IPS DF 6.9 (cell line): Measurements from ENCODE around the gene TMEM168.
"Not testable (repeated sequence)": the region's sequence is repeated elsewhere in the genome, so short reads cannot be mapped to it uniquely, and the experiment has no call there.

ENCODE experiments used
- DNase-seq: peaks from one replicate; pipeline ENCODE4 v3.0.0-alpha.2; 2013; ENCODE audit warnings: low read depth, low spot score
- H3K27ac ChIP-seq: one replicate; pipeline ENCODE4 v1.5.1; 2013; ENCODE audit warnings: low read length, control low read depth
- H3K27me3 ChIP-seq: 2 replicates; pipeline ENCODE4 v1.6.1; 2013; ENCODE audit warnings: mild to moderate bottlenecking, low read length; ENCODE audit not compliant: control insufficient read depth, insufficient read depth
- H3K36me3 ChIP-seq: 2 replicates; pipeline ENCODE4 v1.6.1; 2013; ENCODE audit warnings: low read length; ENCODE audit not compliant: control insufficient read depth, insufficient read depth
- H3K4me1 ChIP-seq: 2 replicates; pipeline ENCODE4 v1.6.1; 2013; ENCODE audit warnings: low read length; ENCODE audit not compliant: control insufficient read depth, insufficient read depth
- H3K4me3 ChIP-seq: 2 replicates; pipeline ENCODE4 v1.5.1; 2013; ENCODE audit warnings: mild to moderate bottlenecking, low read length
- H3K9me3 ChIP-seq: 2 replicates; pipeline ENCODE4 v1.6.1; 2013; ENCODE audit warnings: low read length, inconsistent platforms; ENCODE audit not compliant: control insufficient read depth, insufficient read depth
- WGBS: extraction: QIAGEN DNeasy Blood & Tissue Kit; methylation state at CpG from one replicate; pipeline ENCODE4 v1.1.7; 2013; ENCODE audit warnings: mixed read lengths, missing lambda C conversion rate; ENCODE audit not compliant: insufficient read length, insufficient coverage; 5-methylcytosine and 5-hydroxymethylcytosine counted together

TMEM168 gene, protein sequence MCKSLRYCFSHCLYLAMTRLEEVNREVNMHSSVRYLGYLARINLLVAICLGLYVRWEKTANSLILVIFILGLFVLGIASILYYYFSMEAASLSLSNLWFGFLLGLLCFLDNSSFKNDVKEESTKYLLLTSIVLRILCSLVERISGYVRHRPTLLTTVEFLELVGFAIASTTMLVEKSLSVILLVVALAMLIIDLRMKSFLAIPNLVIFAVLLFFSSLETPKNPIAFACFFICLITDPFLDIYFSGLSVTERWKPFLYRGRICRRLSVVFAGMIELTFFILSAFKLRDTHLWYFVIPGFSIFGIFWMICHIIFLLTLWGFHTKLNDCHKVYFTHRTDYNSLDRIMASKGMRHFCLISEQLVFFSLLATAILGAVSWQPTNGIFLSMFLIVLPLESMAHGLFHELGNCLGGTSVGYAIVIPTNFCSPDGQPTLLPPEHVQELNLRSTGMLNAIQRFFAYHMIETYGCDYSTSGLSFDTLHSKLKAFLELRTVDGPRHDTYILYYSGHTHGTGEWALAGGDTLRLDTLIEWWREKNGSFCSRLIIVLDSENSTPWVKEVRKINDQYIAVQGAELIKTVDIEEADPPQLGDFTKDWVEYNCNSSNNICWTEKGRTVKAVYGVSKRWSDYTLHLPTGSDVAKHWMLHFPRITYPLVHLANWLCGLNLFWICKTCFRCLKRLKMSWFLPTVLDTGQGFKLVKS

DNA sequence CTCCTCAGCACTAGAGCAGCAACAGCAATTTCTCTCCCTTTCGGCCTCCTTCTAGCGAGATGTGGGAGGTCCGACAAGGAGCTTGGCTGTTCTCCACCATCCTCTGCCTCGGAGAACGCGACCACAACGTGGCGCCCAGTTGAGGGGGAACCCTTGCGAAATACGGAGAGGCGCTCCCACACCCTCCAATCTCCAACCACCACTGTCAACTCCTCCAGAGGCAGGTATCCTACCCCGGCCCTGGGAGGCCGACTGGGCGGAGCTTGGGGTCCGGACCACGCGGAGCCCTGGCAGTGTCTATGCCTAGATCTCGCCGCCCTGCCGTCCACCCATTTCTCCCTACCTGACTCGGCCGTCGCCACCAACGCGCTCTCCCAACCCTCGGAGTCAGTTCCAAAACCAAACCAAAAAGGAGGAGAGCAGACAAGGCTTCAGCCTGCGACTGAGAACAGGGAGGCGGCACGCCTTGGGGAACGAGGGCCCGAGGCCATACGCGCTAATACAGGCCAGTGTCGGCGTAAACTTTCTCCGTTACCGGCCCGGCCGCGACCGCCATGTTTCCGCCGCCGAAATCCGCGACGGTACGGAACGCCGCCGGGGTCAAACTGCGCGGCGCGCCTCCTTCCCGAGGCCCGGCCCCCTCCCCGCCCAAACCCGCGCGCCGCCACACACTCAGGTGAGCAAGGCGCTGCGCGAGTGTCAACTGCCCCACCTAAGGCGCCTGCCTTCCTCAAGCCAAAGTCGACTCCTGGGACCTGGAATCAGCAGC, at the start of gene TMEM168:
TSS of gene TMEM168 (minus strand) at position 577 of the 769 bp plus-strand sequence. CDS start 5,568 bp downstream, outside the sequence.
- Histone ChIP-seq H3K9me3 (no peaks in the 10 kb centered on the region), H3K36me3 (no peaks in the 10 kb centered on the region), H3K27ac (no peak within 1 kb of the TSS), H3K27me3 (no peaks in the 10 kb centered on the region), H3K4me1 (no peaks in the 10 kb centered on the region), H3K4me3 (peak within 1 kb of the TSS; percentile 89; the same call in 1 of the 2 replicates)
- peak; percentile 43 for DNase-seq
- no CpG with 5 or more reads among the region's 67 CpGs for WGBS

DNA sequence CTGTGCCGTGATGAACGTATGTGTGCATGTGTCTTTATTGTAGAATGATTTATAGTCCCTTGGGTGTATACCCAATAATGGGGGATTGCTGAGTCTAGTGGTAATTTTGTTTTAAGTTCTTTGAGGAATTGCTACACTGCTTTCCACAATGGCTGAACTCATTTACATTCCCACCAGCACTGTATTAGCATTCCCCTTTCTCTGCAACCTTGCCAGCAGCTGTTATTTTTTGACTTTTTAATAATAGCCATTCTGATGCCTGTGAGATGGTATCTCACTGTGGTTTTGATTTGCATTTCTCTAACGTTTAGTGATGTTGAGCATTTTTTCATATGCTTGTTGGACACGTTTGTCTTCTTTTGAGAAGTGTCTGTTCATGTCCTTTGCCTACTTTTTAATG, 45.7 kb upstream of the TMEM168 start:
- H3K27me3 ChIP-seq, H3K36me3 ChIP-seq, DNase-seq, H3K4me1 ChIP-seq, H3K9me3 ChIP-seq, H3K4me3 ChIP-seq, H3K27ac ChIP-seq: not testable (repeated sequence)
- no CpG with 5 or more reads among the region's 4 CpGs for WGBS

DNA sequence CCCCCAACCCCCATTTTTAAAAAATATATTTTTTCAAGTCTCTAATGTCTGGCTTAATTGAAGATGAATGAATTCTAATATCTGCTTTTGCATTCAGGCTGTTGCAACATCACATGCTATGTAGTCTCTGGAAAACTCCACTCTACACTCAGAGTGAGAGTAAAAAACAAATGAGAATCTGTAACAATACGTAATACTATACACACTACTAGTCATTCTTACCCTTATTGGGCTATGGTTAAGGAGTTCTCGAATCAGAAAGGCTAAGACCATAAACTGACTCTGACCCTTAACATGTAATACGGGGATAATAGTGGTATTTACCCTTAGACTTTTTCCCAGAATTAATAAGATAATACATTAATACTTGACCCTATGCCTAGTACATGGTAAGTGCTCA, 42.9 kb upstream of the TMEM168 start:
- no peaks in the 10 kb centered on the region for H3K4me1 ChIP-seq
- no peaks in the 10 kb centered on the region for H3K9me3 ChIP-seq
- no peak overlapping the region for H3K4me3 ChIP-seq
- no peak overlapping the region for H3K27ac ChIP-seq
- H3K36me3 ChIP-seq, result no peaks in the 10 kb centered on the region
- no peak for DNase-seq
- H3K27me3 ChIP-seq, result no peaks in the 10 kb centered on the region
- WGBS, result no CpG with 5 or more reads among the region's 3 CpGs

GRCh38 chr7:112830769-112831168, 40.6 kb upstream of the TMEM168 start:
- Histone ChIP-seq H3K27ac (no peak overlapping the region), H3K27me3 (no peaks in the 10 kb centered on the region), H3K4me3 (no peak overlapping the region), H3K36me3 (no peaks in the 10 kb centered on the region), H3K9me3 (no peaks in the 10 kb centered on the region), H3K4me1 (no peaks in the 10 kb centered on the region)
- DNase-seq, result no peak

DNA sequence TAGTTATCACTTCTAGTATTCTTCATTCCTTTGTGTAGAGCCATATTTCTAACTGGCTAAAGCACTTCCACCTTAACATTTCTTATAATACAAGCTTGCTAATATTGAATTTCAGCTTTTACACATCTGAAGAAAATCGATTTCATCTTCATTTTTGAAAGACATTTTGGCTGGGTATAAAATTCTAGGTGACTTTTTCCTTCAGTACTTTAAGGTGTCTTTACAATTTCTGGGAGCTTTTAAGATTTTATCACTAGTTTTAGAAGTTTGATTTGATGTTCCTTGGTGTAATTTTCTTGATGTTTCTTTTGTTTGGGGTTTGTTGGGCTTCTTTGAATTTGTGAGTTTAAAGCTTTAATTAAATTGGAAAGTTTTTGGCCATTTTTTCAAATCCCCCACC, 38.5 kb upstream of the TMEM168 start:
- H3K9me3 ChIP-seq, result no peaks in the 10 kb centered on the region
- DNase-seq, result no peak
- WGBS, result no CpG with 5 or more reads among the region's 1 CpG
- no peaks in the 10 kb centered on the region for H3K27me3 ChIP-seq
- no peaks in the 10 kb centered on the region for H3K4me1 ChIP-seq
- H3K4me3 ChIP-seq, result no peak overlapping the region
- no peak overlapping the region for H3K27ac ChIP-seq
- no peaks in the 10 kb centered on the region for H3K36me3 ChIP-seq

- H3K4me1 ChIP-seq, result no peaks in the 10 kb centered on the region
- H3K9me3 ChIP-seq, result no peaks in the 10 kb centered on the region
- no peaks in the 10 kb centered on the region for H3K36me3 ChIP-seq
- no peak overlapping the region for H3K4me3 ChIP-seq
- H3K27ac ChIP-seq, result no peak overlapping the region
- DNase-seq, result no peak
- no peaks in the 10 kb centered on the region for H3K27me3 ChIP-seq
Observed at GRCh38 chr7:112821345-112821744, 31.2 kb upstream of the TMEM168 start.

DNA sequence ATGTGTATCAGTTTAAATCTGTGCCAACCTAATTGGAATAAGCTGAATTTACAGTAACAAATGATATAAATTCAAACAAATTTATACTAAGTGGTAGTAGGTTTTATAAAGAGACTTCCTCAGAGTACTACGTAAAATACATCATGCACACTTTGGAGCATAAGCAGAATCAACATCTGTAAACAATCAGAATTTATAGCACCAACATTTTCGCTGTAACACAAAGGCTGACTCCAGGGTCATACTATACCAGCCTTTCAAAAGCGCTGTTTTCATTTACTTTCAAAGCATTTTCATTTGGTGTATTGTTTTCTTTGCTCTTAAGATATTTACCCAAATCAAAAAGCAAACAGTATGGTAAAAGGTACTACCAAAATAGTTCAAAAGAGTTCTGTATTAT, 29.3 kb upstream of the TMEM168 start:
- Histone ChIP-seq H3K4me1 (no peaks in the 10 kb centered on the region), H3K27ac (no peak overlapping the region), H3K9me3 (no peaks in the 10 kb centered on the region), H3K36me3 (no peaks in the 10 kb centered on the region), H3K4me3 (no peak overlapping the region), H3K27me3 (no peaks in the 10 kb centered on the region)
- no CpG with 5 or more reads among the region's 3 CpGs for WGBS
- DNase-seq, result no peak

DNA sequence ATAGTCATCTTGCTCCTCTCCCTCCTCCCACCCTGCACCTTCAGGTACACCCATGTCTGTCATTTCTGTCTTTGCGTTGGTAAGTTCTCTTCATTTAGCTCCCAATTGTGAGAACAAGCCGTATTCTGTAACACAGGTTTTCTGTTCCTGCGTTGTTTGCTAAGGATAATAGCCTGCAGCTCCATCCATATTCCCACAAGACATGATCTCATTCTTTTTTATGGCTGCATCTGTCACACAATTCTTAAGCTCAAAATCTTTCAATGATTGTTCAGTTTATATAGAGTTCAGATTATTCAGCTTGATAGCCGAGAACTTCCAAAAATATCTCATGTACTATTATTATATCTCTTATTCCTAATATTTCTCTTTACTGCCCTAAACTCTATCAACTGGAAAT, 16.0 kb upstream of the TMEM168 start:
- Histone ChIP-seq H3K36me3 (no peaks in the 10 kb centered on the region), H3K27me3 (no peaks in the 10 kb centered on the region), H3K27ac (no peak overlapping the region), H3K9me3 (no peaks in the 10 kb centered on the region; the same call in 1 of the 2 replicates), H3K4me3 (no peak overlapping the region), H3K4me1 (peaks cover 1% of the 10 kb centered on the region; the same call in 1 of the 2 replicates)
- DNase-seq, result no peak
- no CpG with 5 or more reads among the region's 4 CpGs for WGBS

GRCh38 chr7:112802406-112802805, 12.2 kb upstream of the TMEM168 start:
- Histone ChIP-seq H3K36me3 (no peaks in the 10 kb centered on the region), H3K27ac (no peak overlapping the region), H3K27me3 (no peaks in the 10 kb centered on the region), H3K4me3 (no peak overlapping the region), H3K9me3 (no peaks in the 10 kb centered on the region), H3K4me1 (no peaks in the 10 kb centered on the region)
- WGBS, result no CpG with 5 or more reads among the region's 3 CpGs
- no peak for DNase-seq

DNA sequence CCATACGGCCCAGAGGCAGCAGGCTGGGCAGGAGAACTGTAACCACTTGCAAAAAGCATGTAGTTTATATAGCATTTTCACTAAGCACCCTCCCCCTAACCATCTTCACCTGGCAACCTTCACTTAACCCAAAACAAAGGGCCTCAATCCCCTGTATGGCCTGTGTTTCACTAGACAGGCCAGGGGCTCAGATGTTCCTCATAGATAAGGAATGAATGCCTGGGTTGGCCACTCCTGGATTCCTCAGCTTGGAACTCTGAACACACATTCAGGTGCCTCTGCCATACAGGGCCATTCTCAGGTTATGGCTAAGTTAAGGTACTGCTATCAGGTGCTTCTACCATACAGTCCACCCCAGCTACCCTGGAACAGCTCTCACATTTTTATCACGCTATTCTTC, 10.3 kb upstream of the TMEM168 start:
- no CpG with 5 or more reads among the region's 2 CpGs for WGBS
- Histone ChIP-seq H3K4me1 (no peaks in the 10 kb centered on the region), H3K27ac (no peak overlapping the region), H3K27me3 (no peaks in the 10 kb centered on the region), H3K36me3 (no peaks in the 10 kb centered on the region), H3K4me3 (no peak overlapping the region), H3K9me3 (no peaks in the 10 kb centered on the region)
- no peak for DNase-seq
